Stimulated activated CD4-positive, alpha-beta T cell treated with anti-CD3 and anti-CD28 coated beads, Interleukin-4, amount 100 ng/mL, for 24 hours (primary cell): Measurements from ENCODE around the gene PTMA.

ENCODE experiments used
- DNase-seq: peaks from one replicate; pipeline ENCODE4 v3.0.0-alpha.2; 2020

The PTMA gene

GRCh38 chr2:231677632-231678104 lies 30.7 kb upstream of the PTMA start:
- DNase-seq: peak; percentile 87

DNA sequence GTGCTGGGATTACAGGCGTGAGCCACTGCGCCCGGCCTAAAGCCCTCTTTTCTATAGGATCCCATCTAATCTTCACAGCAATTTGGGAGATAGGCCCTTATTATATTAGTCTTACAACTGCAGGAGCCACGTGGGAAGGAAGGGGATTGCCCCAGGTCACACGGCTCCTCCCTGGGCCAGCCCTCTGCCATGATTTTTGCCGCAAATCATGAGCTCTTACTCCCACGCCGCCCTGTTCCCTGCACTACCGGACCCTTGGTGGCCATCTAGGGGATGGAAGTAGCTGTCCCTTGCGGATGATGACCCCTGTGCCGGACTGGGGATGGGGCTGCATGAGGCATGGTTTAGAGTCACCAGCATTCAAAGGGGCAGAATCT lies 28.4 kb upstream of the PTMA start:
- DNase-seq: no peak

DNA sequence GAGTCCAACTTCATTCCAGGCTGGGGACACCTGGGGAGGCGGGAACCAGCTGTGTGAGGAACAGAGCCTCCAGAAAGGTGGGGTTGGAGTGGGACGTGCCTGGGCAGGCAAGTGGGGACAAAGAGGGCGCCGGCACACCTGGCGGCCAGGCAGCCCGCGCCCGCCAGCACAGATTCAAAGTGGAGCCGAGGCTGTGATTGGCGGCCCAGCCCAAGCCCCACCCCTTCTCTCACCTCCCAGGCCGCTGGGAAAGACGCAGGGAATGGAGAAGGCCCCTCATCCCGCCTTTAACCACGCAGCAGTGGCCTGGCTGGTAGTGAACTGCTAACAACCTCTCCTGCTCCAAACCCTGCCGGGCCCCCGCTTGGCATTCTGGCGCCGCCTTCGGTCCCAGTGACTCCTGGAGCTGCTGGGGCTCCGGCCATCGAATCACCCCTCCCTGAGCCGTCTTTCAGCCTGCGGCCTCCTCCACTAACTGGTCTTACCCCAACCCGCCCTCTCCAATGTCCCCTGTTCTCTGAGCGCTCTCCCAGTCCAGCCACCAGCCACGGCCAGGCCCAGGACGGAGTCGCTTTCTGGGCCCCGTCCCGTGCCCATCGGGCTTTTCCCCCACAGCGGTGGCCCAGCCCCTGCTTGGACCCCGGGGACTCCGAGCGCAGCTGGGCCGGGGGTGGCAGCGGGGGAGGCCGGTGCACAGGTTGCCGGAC lies 27.9 kb upstream of the PTMA start:
- DNase-seq: no peak

DNA sequence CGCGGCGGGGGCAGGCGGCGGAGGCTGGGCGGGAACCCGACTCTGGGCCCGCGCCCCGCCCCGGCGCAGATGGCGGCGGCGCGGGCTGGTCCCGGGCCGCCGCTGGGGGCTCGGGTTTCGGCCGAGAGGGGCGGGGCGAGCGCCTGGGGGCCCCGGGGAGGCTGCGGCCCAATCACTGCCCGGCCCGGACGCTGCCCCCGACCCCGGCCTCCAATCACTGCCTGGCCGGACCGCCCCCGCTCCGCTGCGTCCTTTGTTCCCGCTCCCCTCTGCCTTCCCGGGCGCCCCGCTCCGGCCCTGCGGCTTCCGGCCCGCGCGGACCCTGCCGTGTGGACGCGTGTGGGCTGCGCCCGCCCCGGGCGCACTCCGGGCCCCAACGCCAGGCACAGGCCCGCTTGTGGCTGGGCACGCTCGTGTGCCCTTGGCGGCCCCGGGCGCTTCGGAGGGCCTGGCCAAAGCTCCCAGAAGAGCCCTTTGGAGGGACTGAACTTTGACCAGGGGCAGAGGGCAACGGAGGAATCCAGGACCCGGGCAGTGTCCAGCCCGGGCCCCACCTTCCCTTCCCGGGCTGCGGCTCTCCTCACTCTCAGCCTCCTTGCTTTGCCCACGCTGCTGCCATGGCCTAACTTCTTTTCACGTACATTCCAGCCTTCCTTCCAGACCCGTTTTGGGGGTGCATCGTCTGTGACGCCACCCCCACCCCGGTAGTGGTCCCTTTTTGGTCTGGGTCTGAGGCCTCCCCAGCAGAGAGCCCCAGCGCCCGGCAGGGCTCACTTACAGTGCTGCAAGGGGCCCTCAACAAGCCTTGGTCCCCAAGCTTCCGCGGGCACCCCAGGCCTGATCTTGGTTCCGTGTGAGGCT lies 27.1 kb upstream of the PTMA start:
- DNase-seq: no peak

- no peak for DNase-seq
Measured at GRCh38 chr2:231682603-231683291, 25.6 kb upstream of the PTMA start.

- no peak for DNase-seq
Measured at GRCh38 chr2:231683292-231684235, 24.8 kb upstream of the PTMA start.

- no peak for DNase-seq
Measured at GRCh38 chr2:231684314-231685223, 23.8 kb upstream of the PTMA start.

- no peak for DNase-seq
Measured at GRCh38 chr2:231685349-231686191, 22.8 kb upstream of the PTMA start.

GRCh38 chr2:231686192-231687100 lies 21.9 kb upstream of the PTMA start:
- no peak for DNase-seq

DNA sequence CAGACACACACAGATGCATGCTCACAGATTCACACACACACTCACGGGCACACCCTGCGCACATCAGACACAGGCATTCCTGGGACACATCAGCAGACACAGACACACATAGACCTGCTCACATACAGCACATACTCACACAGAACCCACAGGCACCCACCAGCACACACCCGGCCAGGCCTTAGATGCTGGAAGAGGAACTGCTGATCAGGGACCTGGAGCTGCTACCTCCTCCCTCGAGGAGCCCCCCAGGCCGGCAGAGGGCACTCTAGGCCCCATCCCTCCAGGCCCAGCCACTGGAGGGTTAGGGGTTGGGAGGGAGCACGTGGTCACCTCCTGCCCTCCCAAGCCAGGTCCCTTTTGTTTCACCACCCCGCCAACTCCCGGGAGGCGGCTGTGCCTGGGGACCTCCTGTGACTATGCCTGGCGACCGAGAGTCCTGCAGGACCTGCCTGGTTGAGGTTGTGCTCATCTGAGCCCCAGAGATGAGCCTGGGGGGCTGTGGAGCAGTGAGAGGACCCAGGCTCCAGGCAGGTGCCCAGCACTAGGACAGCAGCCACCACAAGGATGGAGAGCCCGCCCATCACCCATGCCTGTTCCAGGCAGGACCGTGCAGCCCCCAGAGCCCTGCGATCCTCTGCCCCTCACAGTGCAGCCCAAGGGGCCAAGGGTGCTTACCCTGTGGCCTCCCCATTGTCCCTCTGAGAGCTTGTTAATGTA lies 21.0 kb upstream of the PTMA start:
- peak; percentile 75 for DNase-seq

DNA sequence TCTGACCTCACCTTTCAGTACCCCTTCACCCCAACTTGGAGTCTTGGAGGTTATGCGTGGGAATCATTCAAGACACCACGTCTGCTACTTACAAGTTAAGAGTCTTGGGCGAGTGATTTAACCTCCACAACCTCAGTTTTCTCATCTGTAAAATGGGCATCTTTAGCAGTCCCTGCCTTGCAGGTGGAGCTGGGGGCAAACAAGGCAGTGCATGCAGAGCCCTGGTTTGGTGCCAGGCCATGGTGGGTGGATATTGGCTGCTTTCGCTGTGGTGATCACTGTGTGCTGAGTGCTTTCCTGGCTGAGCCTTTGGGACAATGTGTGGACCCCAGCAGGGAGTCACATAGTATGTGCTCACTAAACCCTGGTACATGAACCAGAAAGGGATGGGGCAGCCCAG lies 20.4 kb upstream of the PTMA start:
- no peak for DNase-seq

DNA sequence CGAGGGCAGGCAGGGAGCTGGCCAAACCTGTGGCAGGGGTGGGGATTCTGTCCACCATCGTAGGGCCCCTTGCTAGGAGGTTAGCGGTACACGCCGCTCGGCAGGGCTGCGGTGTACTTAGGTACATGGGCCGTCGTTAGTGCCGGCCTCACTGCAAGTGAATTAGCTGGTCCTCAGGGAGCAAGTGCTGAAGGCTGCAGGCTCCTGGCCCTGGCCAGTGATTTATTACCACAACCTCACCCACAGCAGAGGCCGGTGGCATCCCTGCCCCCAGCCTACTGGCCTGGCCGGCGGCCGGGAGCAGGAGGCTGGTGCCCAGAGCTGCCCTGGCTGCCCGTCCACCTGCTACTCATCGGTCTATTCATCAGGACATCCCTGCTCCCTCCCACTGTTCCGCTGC lies 19.6 kb upstream of the PTMA start:
- DNase-seq: no peak

DNA sequence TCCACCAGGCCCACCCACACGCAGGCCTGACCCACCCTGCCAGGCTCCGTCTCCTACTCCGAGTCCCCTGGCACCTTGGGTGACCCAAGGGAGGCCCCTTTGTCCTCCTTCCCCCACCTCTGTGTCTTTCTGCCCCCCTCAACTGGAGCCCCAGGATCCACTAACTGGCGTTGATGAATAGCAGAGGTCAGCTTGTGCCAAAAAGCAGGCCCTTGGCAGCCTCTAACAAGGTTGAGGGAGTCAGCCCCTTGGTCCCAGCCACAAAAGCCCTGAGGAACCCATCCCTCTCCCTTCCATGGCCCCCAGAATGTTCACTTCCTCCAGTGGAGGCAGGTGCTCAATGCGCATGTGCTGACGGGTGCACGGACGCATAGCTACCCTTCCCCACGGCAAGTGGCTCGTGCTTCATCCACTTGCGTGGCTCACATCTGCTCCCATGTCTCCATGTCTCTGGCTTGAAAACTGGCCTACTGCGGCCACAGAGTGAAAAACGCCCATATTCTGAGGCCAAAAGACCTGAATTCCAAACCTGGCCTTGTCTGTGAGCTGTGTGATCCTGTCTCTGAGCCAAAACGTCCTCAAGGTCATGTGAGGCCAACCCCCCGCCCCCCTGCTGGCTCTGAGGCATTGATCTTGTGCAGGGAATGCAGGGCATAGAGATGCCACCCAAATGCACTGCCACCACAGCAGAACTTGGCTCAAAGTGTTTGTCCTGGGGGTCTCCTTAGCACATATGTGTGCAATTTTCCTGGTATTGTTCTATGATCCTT lies 19.0 kb upstream of the PTMA start:
- DNase-seq: no peak

- no peak for DNase-seq
Measured at GRCh38 chr2:231691251-231691772, 17.0 kb upstream of the PTMA start.

GRCh38 chr2:231692847-231693246 lies 15.5 kb upstream of the PTMA start:
- DNase-seq: no peak

DNA sequence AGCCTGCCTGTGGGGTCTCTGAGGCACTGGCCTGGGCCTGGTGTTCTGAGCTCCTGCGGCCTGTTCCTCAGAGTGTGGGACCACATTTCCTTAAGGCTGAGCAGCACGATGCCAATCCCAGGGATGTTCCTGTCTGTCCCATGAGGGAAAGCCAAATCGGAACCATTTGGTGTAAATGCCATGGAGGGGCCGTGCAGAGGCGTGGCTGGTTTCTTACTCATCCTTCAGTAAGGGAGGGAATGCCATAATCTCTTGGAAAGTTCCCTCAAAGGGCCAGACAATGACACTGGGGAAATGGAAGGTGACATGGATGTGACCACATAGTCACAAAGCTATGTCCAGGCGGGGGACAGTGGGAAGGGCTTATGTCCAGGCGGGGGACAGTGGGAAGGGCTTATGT lies 14.4 kb upstream of the PTMA start:
- DNase-seq: no peak

- no peak for DNase-seq
Measured at GRCh38 chr2:231696004-231696367, 12.3 kb upstream of the PTMA start.

GRCh38 chr2:231699006-231699405 lies 9.3 kb upstream of the PTMA start:
- no peak for DNase-seq
